HAP-1 (cell line): ENCODE data around the gene SEMA3E.
"Not testable (repeated sequence)": the region's sequence is repeated elsewhere in the genome, so short reads cannot be mapped to it uniquely, and the experiment has no call there.

ENCODE experiments used
- DNase-seq, 2 experiments: peaks; one replicate each; pipeline ENCODE4 v3.0.0-alpha.2; 2016 to 2020; ENCODE audit warnings: low spot score in 2 of 2
- H3K27me3 ChIP-seq: fragments of 250-450 bp; sonication (Bioruptor Pico); 2 replicates; pipeline ENCODE4 v1.5.1; 2020; ENCODE audit warnings: low read depth, mild to moderate bottlenecking, moderate library complexity
- H3K36me3 ChIP-seq: fragments of 250-450 bp; sonication (Bioruptor Pico); replicated peaks from 2 replicates; pipeline ENCODE4 v1.5.1; 2020; ENCODE audit warnings: mild to moderate bottlenecking
- H3K4me1 ChIP-seq: fragments of 250-450 bp; sonication (Bioruptor Pico); 2 replicates; pipeline ENCODE4 v1.5.1; 2020; ENCODE audit warnings: mild to moderate bottlenecking
- H3K4me3 ChIP-seq: fragments of 250-450 bp; sonication (Bioruptor Pico); 2 replicates; pipeline ENCODE4 v1.5.1; 2020; ENCODE audit warnings: mild to moderate bottlenecking, moderate library complexity
- H3K9me3 ChIP-seq: fragments of 250-450 bp; sonication (Bioruptor Pico); 2 replicates; pipeline ENCODE4 v1.5.1; 2020; ENCODE audit warnings: mild to moderate bottlenecking, moderate library complexity
- in situ Hi-C: fragments of 300-500 bp; cut with MboI; formaldehyde crosslinking; loops from 3 replicates; pipeline ENCODE4 v1.14.3; 2020; ENCODE audit warnings: low sequenced_read_pairs, inconsistent platforms, mixed read lengths

The SEMA3E gene

GRCh38 chr7:83562289-83562688 lies 86.7 kb downstream of the SEMA3E start:
- in situ Hi-C loops: no loop called here
- no peak overlapping the region for H3K4me3 ChIP-seq
- H3K9me3 ChIP-seq: no peaks in the 10 kb centered on the region
- H3K27me3 ChIP-seq: no peaks in the 10 kb centered on the region
- H3K36me3 ChIP-seq: no peaks in the 10 kb centered on the region
- 0 out of 2 replicates have a peak, but pooled peaks cover 3% of the 10 kb centered on the region for H3K4me1 ChIP-seq
- no peak for DNase-seq

DNA sequence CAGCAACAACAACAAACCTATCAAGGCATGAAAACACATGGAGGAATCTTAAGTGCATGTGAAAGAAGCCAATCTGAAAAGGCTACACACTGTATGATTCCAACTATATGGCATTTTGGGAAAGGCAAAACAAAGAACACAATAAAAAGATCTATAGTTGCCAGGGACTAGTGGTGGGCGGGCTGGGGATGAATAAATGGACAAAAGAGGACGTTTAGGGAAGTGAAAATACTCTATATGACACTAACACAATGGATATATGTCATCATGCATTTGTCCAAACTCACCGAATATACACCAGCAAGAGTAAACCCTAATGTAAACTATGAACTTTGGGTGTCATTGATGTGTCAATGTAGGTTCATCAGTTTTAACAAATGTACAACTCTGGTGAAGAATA lies 89.1 kb downstream of the SEMA3E start:
- no peaks in the 10 kb centered on the region for H3K27me3 ChIP-seq
- no peak for DNase-seq
- in situ Hi-C loops: no loop called here
- H3K4me1 ChIP-seq: 0 out of 2 replicates have a peak, but pooled peaks cover 3% of the 10 kb centered on the region
- no peak overlapping the region for H3K4me3 ChIP-seq
- H3K9me3 ChIP-seq: no peaks in the 10 kb centered on the region
- no peaks in the 10 kb centered on the region; the same call in 1 of the 2 replicates for H3K36me3 ChIP-seq

GRCh38 chr7:83552556-83552955 lies 96.4 kb downstream of the SEMA3E start:
- H3K4me3 ChIP-seq, H3K9me3 ChIP-seq, H3K4me1 ChIP-seq, DNase-seq, H3K36me3 ChIP-seq, in situ Hi-C loops, H3K27me3 ChIP-seq: not testable (repeated sequence)

- no peak for DNase-seq
- no peak overlapping the region for H3K4me3 ChIP-seq
- in situ Hi-C loops: no loop called here
- H3K36me3 ChIP-seq: no peaks in the 10 kb centered on the region
- no peaks in the 10 kb centered on the region for H3K27me3 ChIP-seq
- H3K9me3 ChIP-seq: no peaks in the 10 kb centered on the region
- no peaks in the 10 kb centered on the region for H3K4me1 ChIP-seq
Observed at GRCh38 chr7:83550100-83550499, 98.8 kb downstream of the SEMA3E start.

- Histone ChIP-seq H3K27me3 (no peaks in the 10 kb centered on the region), H3K4me1 (no peaks in the 10 kb centered on the region), H3K9me3 (no peaks in the 10 kb centered on the region), H3K36me3 (no peaks in the 10 kb centered on the region), H3K4me3 (no peak overlapping the region)
- in situ Hi-C loops: no loop called here
- no peak for DNase-seq
Observed at GRCh38 chr7:83548250-83548649, 100.7 kb downstream of the SEMA3E start.

- H3K4me3 ChIP-seq: no peak overlapping the region
- H3K36me3 ChIP-seq: no peaks in the 10 kb centered on the region
- no peaks in the 10 kb centered on the region for H3K27me3 ChIP-seq
- no peaks in the 10 kb centered on the region for H3K9me3 ChIP-seq
- in situ Hi-C loops: no loop called here
- DNase-seq: no peak
- H3K4me1 ChIP-seq: no peaks in the 10 kb centered on the region
Observed at GRCh38 chr7:83547526-83547925, 101.4 kb downstream of the SEMA3E start.

- in situ Hi-C loops: no loop called here
- no peaks in the 10 kb centered on the region for H3K9me3 ChIP-seq
- DNase-seq: no peak
- H3K36me3 ChIP-seq: no peaks in the 10 kb centered on the region
- no peaks in the 10 kb centered on the region for H3K27me3 ChIP-seq
- H3K4me1 ChIP-seq: no peaks in the 10 kb centered on the region
- H3K4me3 ChIP-seq: no peak overlapping the region
Observed at GRCh38 chr7:83546586-83546985, 102.4 kb downstream of the SEMA3E start.

GRCh38 chr7:83541187-83541960 lies 107.6 kb downstream of the SEMA3E start:
- in situ Hi-C loops: no loop called here
- H3K4me1 ChIP-seq: no peaks in the 10 kb centered on the region
- no peak for DNase-seq
- no peaks in the 10 kb centered on the region for H3K36me3 ChIP-seq
- no peak overlapping the region for H3K4me3 ChIP-seq
- no peaks in the 10 kb centered on the region for H3K9me3 ChIP-seq
- H3K27me3 ChIP-seq: no peaks in the 10 kb centered on the region

DNA sequence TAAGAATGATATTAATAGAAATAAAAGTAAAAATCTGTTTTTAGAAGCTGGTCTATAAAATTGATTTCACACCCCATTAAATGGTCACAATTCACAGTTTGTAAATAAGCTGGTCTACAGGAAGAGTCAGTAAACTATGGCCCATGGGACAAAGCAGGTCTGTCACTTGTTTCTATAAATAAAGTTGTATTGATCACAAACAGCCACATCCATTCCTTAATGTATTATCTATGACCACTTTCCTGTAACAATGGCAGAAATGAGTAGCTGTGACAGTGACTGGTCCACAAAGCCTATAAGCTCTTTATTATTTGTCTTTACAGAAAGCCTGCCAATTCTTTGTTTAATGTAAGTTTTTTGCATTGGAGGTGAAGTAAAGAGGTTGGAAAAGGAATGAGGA lies 114.5 kb downstream of the SEMA3E start:
- H3K27me3 ChIP-seq: no peaks in the 10 kb centered on the region
- in situ Hi-C loops: no loop called here
- H3K4me1 ChIP-seq: no peaks in the 10 kb centered on the region
- no peaks in the 10 kb centered on the region for H3K36me3 ChIP-seq
- no peaks in the 10 kb centered on the region for H3K9me3 ChIP-seq
- no peak for DNase-seq
- H3K4me3 ChIP-seq: no peak overlapping the region

- Histone ChIP-seq H3K36me3 (no peaks in the 10 kb centered on the region), H3K4me1 (no peaks in the 10 kb centered on the region), H3K27me3 (no peaks in the 10 kb centered on the region), H3K9me3 (no peaks in the 10 kb centered on the region), H3K4me3 (no peak overlapping the region)
- DNase-seq: no peak
- in situ Hi-C loops: no loop called here
Observed at GRCh38 chr7:83532219-83532618, 116.7 kb downstream of the SEMA3E start.

GRCh38 chr7:83531766-83532165 lies 117.2 kb downstream of the SEMA3E start:
- H3K4me1 ChIP-seq: no peaks in the 10 kb centered on the region
- H3K9me3 ChIP-seq: no peaks in the 10 kb centered on the region
- no peaks in the 10 kb centered on the region for H3K27me3 ChIP-seq
- DNase-seq: no peak
- no peak overlapping the region for H3K4me3 ChIP-seq
- in situ Hi-C loops: no loop called here
- no peaks in the 10 kb centered on the region for H3K36me3 ChIP-seq

DNA sequence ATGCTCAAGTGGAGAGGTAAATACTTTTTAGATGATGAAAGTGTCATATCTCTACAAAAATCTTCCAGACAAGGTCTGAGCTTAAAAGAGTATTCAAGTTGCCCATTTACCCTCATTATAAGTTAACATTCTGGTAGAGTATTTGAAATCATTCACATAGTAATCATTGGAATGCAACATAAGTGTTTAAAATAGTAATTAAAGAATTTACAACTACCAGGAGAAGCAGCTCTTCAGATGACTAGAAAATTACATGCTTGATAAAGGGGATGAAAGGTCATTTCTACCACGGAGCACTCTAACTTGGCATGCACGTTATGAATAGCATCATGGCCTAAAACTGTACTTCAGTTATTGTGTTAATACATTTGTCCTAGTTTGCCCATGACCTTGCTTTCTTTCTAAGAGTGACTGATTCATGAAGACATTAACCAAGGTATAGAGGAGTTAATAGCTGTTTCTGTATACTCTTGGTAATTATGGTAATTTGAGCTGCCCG lies 120.0 kb downstream of the SEMA3E start:
- Histone ChIP-seq H3K9me3 (no peaks in the 10 kb centered on the region), H3K4me1 (no peaks in the 10 kb centered on the region), H3K4me3 (no peak overlapping the region), H3K36me3 (no peaks in the 10 kb centered on the region), H3K27me3 (no peaks in the 10 kb centered on the region)
- in situ Hi-C loops: no loop called here
- no peak for DNase-seq

DNA sequence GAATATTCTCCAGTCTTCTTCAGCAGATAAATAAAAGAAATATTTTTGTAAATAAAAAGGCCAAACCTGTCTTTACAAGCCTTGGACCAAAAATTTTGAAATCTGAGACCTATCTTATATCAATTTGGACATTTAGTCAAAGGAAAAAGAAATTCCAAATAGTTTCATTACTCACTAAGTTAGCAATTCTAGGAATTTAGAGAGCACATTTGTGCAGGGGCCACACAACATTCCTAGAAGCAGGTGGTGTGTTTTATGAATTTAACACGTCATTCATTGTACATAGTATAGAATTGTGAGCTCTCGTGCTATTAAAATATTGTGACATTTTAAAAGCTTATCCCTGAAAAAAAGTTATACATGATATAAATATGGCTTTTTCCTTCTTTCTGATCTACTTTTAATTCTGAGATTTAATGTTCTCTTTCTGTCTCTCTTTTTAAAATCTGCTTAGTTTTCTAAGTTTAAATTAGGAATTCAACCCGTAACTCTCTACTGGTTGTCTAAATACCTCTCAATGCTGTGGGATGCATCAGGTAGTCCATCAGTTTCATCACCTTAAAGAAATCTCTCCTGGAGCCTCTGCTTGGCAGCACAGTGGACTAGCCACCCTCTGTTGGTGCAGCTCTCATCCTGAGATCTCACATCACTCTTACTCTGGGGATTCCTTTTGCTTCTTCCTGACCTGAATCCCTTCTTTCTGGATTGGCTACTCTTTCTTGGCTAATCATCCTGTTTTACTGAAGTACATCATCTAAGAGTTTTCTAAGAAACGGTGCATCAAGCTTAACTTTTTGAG lies 124.5 kb downstream of the SEMA3E start:
- in situ Hi-C loops: no loop called here
- no peaks in the 10 kb centered on the region for H3K9me3 ChIP-seq
- H3K4me1 ChIP-seq: no peaks in the 10 kb centered on the region
- no peak overlapping the region for H3K4me3 ChIP-seq
- no peak for DNase-seq
- H3K36me3 ChIP-seq: no peaks in the 10 kb centered on the region
- H3K27me3 ChIP-seq: no peaks in the 10 kb centered on the region

DNA sequence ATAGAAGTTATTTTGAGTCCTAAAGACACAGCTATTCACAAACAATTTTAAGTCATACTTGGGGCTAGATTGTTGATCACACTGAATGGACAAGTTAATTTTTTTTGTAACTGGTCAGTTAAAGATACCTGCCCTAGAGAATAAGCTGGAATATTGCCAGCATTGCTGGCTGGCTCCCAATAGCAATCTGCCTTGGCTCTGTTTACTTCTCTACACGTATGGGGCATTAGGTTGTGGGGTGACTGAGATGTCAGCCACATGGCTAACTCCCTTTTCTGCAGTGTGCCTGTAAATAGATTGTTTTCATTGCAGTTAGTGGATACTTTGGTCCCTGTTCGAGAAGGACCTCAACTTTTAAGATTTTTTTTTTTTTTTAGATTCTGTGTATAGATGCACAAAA lies 128.2 kb downstream of the SEMA3E start:
- Histone ChIP-seq H3K27me3 (no peaks in the 10 kb centered on the region), H3K4me1 (peaks cover 20% of the 10 kb centered on the region), H3K9me3 (no peaks in the 10 kb centered on the region), H3K36me3 (no peaks in the 10 kb centered on the region), H3K4me3 (no peak overlapping the region)
- in situ Hi-C loops: no loop called here
- no peak for DNase-seq
